Caki2 (cell line): ENCODE data around the gene EXOSC10. TPM values are rescaled to one million over a fixed set of nuclear protein-coding genes. Genes with fewer than 3 reads are reported as not detected.
"Not testable (repeated sequence)": the region's sequence is repeated elsewhere in the genome, so short reads cannot be mapped to it uniquely, and the experiment has no call there.

ENCODE experiments used
- DNase-seq: peaks from one replicate; pipeline ENCODE4 v3.0.0-alpha.2; 2015; ENCODE audit warnings: low read depth
- in situ Hi-C: cut with HindIII; loops from 2 replicates; pipeline ENCODE4 v1.10.0; 2016; ENCODE audit warnings: low sequenced_read_pairs, low pct_unique_long_range_greater_than_20kb, mixed read lengths
- total RNA-seq: library from RNA; depleted of rRNA; stranded (reverse); fragments of >200 nt; shearing (Covaris generic); gene quantifications from 2 replicates; pipeline ENCODE4 v1.2.3, GENCODE V29; 2014; ENCODE audit warnings: low replicate concordance

EXOSC10 gene
- total RNA-seq, 1 experiment from 2014 or later = 32.1 TPM

DNA sequence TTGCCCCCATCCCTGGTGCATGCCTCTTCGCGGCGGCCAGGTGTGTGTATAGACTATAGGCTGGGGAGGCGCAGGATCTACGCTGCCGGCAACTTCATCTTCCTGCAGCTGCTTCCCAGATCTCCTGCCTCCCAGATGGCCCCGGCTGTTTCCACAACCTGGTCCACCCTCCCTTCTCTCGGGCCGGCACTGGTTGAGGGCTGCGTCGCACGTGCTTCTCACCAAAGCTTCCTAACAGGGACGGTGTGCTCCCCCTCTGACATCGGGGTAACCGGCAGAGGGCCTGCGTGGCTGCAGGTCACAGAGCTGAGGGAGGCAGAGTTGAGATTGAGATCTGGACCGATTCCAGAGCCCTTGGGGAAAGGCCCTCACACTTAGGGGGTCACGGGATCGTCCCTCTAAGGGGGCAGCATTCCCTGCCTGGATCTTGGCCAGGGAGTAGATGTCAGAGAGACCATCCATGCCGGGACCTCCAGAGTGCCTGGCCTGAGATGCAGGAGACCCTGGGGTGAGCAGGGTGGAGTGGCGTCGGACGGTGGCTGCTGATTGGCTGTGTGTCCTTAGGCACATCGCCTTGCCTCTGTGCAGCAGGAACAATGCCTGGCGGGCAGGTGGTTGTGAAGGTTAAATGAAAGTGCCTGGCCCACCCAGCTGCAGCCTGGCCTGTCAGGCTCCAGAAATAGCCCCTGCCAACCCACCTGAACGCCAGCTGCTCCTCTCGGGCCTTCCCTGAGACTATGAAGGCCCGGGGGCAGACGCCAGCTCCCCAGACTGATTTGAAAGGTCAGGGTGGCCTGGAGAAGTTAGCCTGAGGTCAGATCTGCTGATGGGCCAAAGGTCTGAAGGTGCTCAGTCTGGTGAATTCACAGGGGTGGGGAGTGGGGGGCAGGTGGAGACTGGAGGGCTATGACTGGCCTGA lies 46.6 kb downstream of the EXOSC10 start:
- in situ Hi-C loops = no loop called here
- DNase-seq = no peak

DNA sequence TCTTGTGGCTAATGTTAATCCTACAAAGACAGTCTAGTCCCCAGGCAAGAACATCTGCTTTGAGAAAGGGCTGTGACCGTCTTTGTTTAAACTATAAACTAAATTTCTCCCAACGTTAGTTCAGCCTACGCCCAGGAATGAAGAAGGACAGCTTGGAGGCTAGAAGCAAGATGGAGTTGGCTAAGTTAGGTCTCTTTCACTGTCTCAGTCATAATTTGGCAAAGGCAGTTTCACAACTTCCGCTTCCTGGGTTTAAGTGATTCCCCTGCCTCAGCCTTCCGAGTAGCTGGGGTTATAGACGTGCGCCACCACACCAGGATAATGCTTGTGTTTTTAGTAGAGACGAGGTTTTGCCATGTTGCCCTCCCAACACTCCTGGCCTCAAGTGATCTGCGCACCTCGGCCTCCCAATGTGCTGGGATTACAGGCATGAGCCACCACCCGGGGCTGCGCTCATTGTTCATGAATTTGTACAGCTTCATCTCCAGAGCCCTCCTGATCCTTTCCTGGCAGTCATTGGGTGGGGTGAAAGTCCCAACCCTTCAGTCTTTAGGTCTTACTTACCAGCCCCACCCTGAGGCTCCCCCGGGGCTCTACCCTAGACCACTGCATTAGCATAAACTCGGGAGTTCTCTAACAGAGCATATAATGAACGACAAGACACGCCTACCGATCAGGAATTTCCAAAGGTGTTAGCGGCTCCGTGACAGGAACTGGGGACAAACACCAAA lies 47.7 kb downstream of the EXOSC10 start:
- in situ Hi-C loops = no loop called here
- DNase-seq = no peak

DNA sequence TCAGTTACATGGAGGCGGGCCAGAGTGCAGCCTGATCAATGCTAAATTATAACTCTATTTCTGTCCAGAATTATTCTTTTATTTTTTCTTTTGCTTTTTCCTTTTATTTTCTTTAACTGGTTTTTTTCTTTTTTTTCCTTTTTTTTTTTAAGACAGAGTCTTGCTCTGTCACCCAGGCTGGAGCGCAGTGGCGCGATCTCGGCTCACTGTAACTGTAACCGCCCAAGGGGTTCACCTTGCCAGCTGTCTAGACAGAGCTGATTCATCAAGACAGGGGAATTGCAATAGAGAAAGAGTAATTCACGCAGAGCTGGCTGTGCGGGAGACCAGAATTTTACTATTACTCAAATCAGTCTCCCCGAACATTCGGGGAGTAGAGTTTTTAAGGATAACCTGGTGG lies 48.5 kb downstream of the EXOSC10 start:
- DNase-seq, in situ Hi-C loops: not testable (repeated sequence)

DNA sequence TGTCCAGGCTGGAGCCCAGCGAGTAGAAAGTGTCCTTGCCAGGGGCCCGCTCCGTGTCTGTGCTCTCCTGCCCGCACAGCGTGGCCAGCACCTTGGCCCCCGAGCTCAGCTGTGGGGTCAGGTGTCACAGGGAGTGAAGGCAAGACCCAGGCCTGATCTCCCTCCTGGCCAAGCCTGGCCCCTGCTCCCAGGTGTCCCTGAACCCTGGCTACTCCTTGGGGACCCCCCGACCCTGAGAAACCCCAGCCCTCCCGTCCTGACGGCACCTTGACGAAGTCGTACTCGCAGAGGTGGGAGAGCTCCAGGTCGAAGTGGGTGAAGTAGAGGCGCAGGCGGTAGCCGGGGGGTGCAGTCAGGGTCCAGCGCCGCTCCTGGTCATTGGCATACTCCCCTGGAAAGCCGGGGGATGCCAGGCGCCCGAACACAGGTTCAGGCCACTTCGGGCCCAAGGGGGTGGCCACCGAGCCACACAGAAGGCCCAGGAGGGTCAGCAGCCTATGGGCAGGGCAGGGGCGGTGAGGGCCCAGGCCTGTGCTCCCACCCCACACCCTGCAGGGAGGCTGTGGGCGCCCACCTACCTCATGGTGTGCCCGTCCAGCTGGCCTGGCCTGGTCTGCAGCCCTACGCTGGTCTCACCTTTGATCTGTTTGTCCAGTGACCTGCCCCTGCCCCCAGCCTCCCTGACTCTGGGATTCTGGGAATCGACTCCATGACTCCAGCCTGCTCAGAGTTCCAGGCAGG lies 52.9 kb downstream of the EXOSC10 start, which contains the start of gene MASP2:
Gene MASP2 (minus strand): TSS at position 615 of the 741 bp plus-strand sequence. CDS start 32 bp downstream, at position 583.
- in situ Hi-C loops = no loop called here
- DNase-seq = no peak

DNA sequence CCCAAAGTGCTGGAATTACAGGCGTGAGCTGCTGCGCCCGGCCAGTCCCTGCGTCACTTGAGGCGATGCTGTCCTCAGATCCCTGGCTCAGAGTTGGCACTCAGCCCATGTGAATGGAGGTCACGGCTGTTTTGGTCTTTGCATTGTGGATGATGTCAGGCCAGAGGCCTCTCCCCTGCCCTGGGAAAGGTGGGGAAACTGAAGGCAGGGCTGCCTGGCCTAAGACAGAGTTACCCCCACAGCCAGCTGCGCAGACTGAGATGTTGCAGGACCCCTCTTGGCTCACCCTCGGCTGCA lies 53.5 kb downstream of the EXOSC10 start:
- in situ Hi-C loops = no loop called here
- DNase-seq = no peak

DNA sequence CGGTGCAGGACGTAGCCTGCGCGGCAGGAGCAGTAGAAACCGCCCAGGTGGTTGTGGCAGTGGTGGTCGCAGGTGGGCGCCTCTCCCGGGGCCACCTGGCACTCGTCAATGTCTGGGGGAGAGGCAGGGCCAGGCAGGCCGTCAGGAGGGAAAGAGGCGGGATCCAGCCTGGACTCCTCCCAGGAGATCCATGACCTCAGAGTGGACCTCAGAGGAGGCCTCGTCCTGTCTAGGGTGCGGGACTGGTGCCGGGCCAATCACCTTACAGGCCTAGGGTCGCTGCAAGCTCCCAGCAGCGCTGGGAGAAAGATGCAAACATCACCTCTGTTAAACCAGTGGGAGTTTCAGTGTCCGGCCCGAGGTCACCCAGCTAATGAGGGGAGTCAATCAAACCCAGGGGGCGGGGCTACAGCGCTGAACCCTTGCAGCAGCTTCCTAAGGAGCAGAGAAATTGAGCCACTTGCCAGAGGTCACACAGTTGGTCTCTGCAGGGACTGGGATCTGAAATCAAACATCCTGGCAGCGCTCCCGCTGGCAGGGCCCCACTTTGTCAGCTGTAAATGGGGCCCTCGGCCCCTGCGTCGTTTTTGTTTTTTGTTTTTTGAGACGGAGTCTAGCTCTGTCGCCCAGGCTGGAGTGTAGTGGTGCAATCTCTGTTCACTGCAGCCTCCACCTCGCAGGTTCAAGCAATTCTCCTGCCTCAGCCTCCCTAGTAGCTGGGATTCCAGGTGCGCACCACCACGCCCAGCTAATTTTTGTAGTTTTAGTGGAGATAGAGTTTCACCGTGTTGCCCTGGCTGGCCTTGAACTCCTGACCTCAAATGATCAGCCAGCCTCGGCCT lies 54.0 kb downstream of the EXOSC10 start:
- no peak for DNase-seq
- in situ Hi-C loops = no loop called here

DNA sequence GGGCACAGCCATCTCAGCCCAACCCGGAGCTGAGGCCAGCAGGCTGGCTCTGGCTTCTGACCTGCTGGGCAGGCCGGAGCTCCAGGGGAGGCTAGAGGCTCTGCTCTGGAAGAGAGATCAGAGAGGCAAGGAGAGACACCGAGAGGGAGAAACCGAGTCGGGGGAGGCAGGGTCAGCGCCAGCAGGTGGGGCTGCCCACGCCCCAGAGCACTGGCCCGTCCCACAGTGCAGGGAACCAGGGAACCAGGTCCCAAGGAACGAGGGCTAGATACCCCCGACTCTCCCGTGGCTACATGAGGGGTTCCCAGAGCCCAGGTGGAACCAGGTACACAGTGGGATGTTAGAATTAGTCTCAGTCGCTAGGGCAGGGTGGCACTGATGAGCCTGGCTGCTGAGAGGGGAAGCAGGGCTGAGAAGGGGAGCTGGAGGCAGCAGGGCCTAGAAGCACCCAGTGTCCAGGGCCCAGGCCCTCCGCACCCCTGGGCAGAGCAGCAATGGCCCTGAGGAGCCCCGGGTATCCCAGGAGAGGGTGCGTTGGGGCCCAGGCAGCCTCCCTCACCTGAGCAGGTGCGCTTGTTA lies 54.7 kb downstream of the EXOSC10 start:
- in situ Hi-C loops = no loop called here

DNA sequence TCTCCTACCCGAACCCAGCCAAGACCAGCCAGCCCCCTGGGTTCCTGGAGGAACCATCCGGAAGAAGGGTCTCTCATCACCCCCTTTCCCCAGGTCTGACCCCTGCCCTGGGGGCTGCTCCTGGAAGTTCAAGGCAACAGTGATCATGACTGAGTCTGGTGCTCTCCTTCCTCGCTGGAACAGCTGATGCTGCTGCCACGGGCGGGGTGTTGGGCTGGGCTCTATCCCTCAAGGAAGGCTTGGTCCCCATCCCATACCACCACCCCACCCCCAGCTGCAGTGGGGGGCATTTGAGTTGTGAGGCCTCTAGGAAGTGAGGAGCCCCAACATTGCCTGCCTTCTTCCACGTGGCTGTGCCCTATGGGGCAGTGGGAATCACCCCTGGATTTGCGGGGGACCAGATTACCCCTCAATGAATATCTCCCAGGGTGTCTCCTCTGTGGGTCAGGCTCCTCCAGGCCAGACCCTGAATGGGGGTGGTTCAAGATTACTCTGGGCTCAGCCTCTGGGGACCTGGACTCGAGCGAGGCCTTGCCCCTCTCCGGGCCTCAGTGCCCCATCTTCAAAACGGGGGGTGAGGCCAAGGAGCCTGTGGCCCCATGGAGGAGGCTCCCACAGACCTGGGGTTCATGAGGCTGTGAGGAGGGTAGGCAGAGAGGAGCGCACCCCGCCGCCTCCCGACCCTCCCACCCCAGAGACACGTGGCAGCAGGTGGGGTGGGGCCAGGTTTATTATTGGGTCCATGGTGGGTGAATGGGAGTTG lies 55.4 kb downstream of the EXOSC10 start:
- in situ Hi-C loops = no loop called here
- DNase-seq = no peak

More for the DNA sequence above, 54.7 kb downstream of the EXOSC10 start:
- no peak for DNase-seq

DNA sequence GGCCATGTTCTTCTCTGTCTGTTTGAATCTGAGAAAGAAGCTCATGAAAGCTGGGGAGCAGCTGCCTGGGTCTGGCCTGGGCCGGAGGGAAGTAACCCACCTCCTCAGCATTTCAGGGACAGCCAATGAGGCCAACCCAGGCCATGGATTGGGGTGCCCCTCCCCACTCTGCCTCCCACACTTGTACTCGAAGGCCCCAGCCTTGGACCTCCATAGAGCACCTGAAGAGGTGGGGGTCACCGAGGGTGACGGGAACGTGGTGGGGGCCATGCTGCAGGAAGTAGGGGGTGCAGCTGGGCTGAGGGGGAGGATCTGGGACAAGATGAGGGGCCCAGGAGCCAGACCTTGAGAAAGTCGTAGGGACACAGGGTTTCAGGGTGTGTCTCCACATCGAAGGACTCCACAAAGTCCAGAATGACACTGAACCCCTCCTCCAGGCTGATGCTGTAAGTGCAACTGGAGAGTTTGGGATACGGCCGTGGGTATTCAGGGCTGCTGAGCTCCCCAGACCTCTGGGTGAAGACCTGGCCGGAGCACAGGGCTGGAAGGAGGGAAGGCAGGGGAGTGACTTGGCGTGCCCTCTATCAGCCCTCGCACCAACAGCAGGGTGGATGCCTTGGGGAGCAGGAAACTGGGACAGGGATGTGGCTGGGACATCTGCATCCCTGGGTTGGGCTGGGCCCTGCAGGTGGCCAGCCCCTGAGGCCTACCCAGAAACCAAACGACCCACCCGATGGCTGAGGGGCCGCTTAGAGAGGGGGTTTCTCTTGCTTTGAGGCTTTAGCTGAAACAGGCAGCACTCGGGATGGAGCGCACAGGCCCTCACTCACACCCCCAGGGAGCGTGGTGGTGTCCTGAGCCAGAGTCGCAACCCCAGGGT lies 56.4 kb downstream of the EXOSC10 start:
- no peak for DNase-seq
- in situ Hi-C loops = no loop called here

DNA sequence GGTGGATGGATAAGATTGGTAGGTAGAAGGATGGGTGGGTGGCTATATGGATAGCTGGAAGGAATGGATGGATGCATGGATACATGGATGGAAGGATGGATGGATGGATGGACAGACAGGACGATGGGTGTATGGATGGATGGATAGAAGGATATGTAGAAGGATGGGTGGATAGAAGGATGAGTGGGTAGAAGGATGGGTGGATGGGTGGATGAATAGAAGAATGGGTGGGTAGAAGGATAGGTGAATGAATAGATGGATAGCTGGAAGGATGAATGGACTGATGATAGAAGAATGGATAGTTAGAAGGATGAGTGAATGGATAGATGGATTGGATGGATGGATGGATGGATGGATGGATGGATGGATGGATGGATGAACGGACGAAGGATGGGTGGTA lies 57.6 kb downstream of the EXOSC10 start:
- no peak for DNase-seq
- in situ Hi-C loops = no loop called here

DNA sequence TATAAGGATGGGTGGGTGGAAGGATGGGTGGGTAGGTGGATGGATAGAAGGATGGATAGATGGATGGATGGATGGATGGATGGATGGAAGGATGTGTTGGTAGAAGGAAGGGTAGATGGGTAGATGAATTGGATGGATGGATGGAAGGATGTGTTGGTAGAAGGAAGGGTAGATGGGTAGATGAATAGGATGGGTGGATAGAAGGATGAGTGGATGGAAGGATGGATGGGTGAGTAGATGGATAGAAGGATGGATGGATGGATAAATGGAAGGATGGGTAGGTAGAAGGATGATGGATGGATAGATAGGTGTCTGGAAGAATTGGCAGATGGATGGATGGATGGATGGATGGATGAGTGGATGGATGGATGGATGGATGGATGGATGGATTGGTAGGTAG lies 58.6 kb downstream of the EXOSC10 start:
- in situ Hi-C loops = no loop called here
- DNase-seq = no peak

DNA sequence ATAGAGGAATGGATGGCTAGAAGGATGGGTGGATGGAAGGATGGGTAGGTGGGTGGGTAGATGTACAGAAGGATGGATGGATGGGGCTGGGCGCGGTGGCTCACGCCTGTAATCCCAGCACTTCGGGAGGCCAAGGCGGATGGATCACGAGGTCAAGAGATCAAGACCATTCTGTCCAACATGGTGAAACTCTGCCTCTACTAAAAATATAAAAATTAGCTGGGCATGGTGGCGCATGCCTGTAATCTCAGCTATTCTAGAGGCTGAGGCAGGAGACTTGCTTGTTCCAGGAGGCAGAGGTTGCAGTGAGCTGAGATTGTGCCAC lies 59.6 kb downstream of the EXOSC10 start:
- DNase-seq, in situ Hi-C loops: not testable (repeated sequence)

DNA sequence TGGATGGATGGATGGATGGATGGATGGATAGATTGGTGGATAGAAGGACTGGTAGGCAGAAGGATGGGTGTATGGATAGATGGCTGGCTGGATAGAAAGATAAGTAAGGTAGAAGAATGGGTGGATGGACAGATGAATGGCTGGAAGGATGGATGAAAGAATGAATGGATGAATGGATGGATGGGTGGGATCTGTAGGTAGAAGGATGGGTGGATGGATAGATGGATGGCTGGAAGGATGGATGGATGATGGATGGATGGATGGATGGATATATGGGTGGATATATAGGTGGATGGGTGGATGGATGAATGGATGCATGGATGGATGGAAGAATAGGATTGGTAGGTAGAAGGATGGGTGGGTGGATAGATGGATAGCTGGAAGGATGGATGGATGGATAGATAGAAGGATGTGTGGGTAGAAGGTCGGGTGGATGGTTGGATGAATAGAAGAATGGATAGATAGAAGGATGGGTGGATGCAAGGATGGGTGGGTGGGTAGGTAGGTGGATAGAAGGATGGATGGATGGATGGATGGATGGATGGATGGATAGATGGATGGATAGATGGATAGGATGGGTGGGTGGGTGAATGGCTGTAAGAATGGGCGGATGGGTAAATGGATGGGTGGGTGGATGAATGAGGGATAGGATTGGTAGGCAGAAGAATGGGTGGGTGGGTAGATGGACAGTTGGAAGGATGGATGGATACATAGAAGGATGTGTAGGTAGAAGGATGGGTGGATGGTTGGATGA lies 60.1 kb downstream of the EXOSC10 start:
- no peak for DNase-seq
- in situ Hi-C loops = no loop called here

DNA sequence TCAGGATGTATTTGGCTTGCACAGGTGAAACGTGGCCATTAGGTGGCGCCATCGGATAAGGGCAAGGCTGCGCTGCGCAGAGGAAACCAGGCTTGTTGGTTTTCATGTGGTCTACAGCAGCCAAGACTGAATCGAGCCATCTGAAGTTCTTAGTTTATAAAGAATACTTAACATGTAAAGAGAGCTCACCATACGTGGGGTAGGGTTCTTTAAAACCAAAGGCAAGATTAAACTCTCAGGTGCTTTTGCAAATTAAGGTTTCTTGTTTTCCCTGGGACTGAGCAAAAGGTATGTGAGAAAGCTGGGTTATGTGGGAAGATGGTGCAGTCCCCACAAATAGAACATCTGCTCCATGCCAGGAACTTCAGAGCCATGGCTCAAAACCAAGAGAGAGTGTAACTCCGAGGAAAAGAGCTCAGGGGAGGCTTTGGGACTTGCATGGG lies 61.9 kb downstream of the EXOSC10 start:
- DNase-seq = peak; percentile 56
- in situ Hi-C loops = no loop called here

DNA sequence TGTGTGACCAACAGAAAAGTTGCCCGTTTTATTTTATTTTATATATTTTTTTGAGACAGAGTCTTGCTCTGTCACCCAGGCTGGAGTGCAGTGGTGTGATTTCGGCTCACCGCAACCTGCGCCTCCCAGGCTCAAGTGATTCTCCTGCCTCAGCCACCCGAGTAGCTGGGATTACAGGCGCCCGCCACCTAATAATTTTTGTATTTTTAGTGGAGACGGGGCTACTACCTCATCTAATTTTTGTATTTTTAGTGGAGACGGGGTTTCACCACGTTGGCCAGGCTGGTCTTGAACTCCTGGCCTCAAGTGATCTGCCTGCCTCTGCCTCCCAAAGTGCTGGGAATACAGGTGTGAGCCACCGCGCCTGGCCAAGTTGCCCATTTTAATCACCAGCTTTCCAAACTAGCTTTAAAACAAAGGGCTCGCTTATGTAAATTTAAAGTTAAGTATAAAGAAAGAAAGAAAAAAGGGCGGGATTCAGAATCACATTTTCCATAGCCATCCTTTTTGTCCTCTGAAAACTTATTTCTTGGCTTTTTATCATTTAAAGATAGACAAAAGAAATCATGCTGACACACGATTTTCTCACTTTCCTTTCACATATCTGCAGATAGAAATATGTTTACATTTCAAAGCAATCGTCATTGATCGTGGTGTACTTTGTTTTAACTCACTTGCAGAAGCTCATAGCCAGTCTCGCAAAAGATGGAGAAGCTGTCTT lies 62.5 kb downstream of the EXOSC10 start:
- in situ Hi-C loops, DNase-seq: not testable (repeated sequence)
